ENCODE data around the gene ACOX3. TPM values are rescaled to one million over a fixed set of nuclear protein-coding genes. Genes with fewer than 3 reads are reported as not detected.

ACOX3 gene
- polyA plus RNA-seq, 1 of the 3 experiments (the other 2 are of a cell fraction), result 8.4 TPM

DNA sequence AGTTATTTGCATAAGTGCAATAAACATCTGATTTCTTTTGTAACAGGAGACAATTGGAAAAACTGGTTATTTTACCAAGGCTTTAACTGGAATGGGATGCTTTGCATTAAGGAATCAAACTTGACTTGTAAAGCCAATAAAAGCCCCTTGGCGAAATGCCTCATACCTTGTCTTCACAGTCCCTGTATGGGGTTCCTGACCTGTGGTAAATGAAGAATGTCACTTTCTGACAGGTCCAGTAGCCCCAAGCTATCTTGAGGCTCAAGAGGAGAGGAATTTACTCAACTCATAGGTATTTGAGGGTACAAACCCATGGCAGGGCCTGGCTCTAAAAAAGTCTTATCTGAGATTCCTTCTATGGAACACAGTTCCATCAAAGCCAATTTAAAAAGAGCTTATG lies 78.0 kb downstream of the ACOX3 start:
- CTCF ChIA-PET, result interaction anchor here (0.6 to 1.7 kb wide), 3 partner anchors 16 to 185 kb away, joined by 3 read pairs; no protein-coding TSS in a partner anchor
- Histone ChIP-seq H3K9me3 (peaks cover 11% of the 10 kb centered on the region; the same call in 1 of the 2 replicates), H3K36me3 (replicated peaks in 1 of 2; ENCODE audit: control insufficient read depth in 1 of 2, insufficient read depth in 2 of 2, low read length in 1 of 2) (no peaks in the 10 kb centered on the region), H2AFZ (ENCODE audit: low read depth) (no peak overlapping the region), H3K4me2 (no peak overlapping the region), H3K9me2 (no peaks in the 10 kb centered on the region), H3K27ac (ENCODE audit: low read depth in 2 of 2, low read length in 1 of 2) (no peak overlapping the region), H4K20me1 (ENCODE audit: insufficient read depth) (no peaks in the 10 kb centered on the region), H3K4me3 (ENCODE audit: low read depth in 2 of 2, low read length in 1 of 2) (no peak overlapping the region), H3K79me2 (ENCODE audit: insufficient read depth) (no peaks in the 10 kb centered on the region), H3K9ac (no peak overlapping the region), H3F3A (replicated peaks; ENCODE audit: insufficient read depth) (no peaks in the 10 kb centered on the region), H3K27me3 (ENCODE audit: insufficient read depth) (no peaks in the 10 kb centered on the region), H3K4me1 (ENCODE audit: control insufficient read depth in 1 of 2, insufficient read depth in 2 of 2, low read depth in 1 of 2, low read length in 1 of 2) (peaks cover 0 to 15% of the 10 kb centered on the region in 2 experiments; a peak in 2 of 4 replicates)
- DNase-seq, result no peak
- TF ChIP-seq CHD2 (IDR thresholded peaks at IDR 0.05; ENCODE audit: low read length, partially characterized antibody) (no peak), MXI1 (IDR thresholded peaks at IDR 0.05; ENCODE audit: low read depth, low read length) (no peak), RXRA (IDR thresholded peaks at IDR 0.05; ENCODE audit: borderline replicate concordance, low read depth) (no peak), SIN3A (IDR thresholded peaks at IDR 0.05; ENCODE audit: borderline replicate concordance, low read depth, low read length) (no peak), EZH2phosphoT487 (IDR thresholded peaks at IDR 0.05; ENCODE audit: borderline replicate concordance, low read depth) (no peak), NRF1 (IDR thresholded peaks at IDR 0.05; ENCODE audit: low read depth, low read length) (no peak), TAF1 (IDR thresholded peaks at IDR 0.05; ENCODE audit: borderline replicate concordance, low read depth, low read length) (no peak), SMC3 (IDR thresholded peaks at IDR 0.05; ENCODE audit: low read depth, low read length) (no peak), NFIC (IDR thresholded peaks at IDR 0.05; ENCODE audit: borderline replicate concordance) (no peak), ELF1 (IDR thresholded peaks at IDR 0.05) (no peak), TEAD4 (IDR thresholded peaks at IDR 0.05; ENCODE audit: borderline replicate concordance, insufficient read depth) (no peak), RCOR1 (IDR thresholded peaks at IDR 0.05; ENCODE audit: low read length) (no peak), RFX5 (IDR thresholded peaks at IDR 0.05; ENCODE audit: low read length) (no peak)
- TF ChIP-seq, protein P1, sequence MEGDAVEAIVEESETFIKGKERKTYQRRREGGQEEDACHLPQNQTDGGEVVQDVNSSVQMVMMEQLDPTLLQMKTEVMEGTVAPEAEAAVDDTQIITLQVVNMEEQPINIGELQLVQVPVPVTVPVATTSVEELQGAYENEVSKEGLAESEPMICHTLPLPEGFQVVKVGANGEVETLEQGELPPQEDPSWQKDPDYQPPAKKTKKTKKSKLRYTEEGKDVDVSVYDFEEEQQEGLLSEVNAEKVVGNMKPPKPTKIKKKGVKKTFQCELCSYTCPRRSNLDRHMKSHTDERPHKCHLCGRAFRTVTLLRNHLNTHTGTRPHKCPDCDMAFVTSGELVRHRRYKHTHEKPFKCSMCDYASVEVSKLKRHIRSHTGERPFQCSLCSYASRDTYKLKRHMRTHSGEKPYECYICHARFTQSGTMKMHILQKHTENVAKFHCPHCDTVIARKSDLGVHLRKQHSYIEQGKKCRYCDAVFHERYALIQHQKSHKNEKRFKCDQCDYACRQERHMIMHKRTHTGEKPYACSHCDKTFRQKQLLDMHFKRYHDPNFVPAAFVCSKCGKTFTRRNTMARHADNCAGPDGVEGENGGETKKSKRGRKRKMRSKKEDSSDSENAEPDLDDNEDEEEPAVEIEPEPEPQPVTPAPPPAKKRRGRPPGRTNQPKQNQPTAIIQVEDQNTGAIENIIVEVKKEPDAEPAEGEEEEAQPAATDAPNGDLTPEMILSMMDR (IDR thresholded peaks at IDR 0.05), result no peak
- TF ChIP-seq, protein P2, sequence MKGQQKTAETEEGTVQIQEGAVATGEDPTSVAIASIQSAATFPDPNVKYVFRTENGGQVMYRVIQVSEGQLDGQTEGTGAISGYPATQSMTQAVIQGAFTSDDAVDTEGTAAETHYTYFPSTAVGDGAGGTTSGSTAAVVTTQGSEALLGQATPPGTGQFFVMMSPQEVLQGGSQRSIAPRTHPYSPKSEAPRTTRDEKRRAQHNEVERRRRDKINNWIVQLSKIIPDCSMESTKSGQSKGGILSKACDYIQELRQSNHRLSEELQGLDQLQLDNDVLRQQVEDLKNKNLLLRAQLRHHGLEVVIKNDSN (IDR thresholded peaks at IDR 0.05; ENCODE audit: borderline replicate concordance, low read depth), result no peak
- TF ChIP-seq, protein P3, sequence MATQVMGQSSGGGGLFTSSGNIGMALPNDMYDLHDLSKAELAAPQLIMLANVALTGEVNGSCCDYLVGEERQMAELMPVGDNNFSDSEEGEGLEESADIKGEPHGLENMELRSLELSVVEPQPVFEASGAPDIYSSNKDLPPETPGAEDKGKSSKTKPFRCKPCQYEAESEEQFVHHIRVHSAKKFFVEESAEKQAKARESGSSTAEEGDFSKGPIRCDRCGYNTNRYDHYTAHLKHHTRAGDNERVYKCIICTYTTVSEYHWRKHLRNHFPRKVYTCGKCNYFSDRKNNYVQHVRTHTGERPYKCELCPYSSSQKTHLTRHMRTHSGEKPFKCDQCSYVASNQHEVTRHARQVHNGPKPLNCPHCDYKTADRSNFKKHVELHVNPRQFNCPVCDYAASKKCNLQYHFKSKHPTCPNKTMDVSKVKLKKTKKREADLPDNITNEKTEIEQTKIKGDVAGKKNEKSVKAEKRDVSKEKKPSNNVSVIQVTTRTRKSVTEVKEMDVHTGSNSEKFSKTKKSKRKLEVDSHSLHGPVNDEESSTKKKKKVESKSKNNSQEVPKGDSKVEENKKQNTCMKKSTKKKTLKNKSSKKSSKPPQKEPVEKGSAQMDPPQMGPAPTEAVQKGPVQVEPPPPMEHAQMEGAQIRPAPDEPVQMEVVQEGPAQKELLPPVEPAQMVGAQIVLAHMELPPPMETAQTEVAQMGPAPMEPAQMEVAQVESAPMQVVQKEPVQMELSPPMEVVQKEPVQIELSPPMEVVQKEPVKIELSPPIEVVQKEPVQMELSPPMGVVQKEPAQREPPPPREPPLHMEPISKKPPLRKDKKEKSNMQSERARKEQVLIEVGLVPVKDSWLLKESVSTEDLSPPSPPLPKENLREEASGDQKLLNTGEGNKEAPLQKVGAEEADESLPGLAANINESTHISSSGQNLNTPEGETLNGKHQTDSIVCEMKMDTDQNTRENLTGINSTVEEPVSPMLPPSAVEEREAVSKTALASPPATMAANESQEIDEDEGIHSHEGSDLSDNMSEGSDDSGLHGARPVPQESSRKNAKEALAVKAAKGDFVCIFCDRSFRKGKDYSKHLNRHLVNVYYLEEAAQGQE (IDR thresholded peaks at IDR 0.05; ENCODE audit: low read depth, low read length), result no peak
- TF ChIP-seq, protein P4, sequence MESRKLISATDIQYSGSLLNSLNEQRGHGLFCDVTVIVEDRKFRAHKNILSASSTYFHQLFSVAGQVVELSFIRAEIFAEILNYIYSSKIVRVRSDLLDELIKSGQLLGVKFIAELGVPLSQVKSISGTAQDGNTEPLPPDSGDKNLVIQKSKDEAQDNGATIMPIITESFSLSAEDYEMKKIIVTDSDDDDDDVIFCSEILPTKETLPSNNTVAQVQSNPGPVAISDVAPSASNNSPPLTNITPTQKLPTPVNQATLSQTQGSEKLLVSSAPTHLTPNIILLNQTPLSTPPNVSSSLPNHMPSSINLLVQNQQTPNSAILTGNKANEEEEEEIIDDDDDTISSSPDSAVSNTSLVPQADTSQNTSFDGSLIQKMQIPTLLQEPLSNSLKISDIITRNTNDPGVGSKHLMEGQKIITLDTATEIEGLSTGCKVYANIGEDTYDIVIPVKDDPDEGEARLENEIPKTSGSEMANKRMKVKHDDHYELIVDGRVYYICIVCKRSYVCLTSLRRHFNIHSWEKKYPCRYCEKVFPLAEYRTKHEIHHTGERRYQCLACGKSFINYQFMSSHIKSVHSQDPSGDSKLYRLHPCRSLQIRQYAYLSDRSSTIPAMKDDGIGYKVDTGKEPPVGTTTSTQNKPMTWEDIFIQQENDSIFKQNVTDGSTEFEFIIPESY (IDR thresholded peaks at IDR 0.05; ENCODE audit: borderline replicate concordance, low read depth), result no peak
- TF ChIP-seq, protein P5, sequence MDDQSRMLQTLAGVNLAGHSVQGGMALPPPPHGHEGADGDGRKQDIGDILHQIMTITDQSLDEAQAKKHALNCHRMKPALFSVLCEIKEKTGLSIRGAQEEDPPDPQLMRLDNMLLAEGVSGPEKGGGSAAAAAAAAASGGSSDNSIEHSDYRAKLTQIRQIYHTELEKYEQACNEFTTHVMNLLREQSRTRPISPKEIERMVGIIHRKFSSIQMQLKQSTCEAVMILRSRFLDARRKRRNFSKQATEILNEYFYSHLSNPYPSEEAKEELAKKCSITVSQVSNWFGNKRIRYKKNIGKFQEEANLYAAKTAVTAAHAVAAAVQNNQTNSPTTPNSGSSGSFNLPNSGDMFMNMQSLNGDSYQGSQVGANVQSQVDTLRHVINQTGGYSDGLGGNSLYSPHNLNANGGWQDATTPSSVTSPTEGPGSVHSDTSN (IDR thresholded peaks at IDR 0.05), result no peak
- 42% methylated on average over 1 of the region's 1 CpG for WGBS (ENCODE audit: low lambda C conversion rate)
- POLR2A ChIA-PET, result no interaction called here
